ENCODE measurements around the gene KLRF2. TPM values are rescaled to one million over a fixed set of nuclear protein-coding genes. Genes with fewer than 3 reads are reported as not detected.

KLRF2 gene
- polyA plus RNA-seq, 1 experiment: not detected

DNA sequence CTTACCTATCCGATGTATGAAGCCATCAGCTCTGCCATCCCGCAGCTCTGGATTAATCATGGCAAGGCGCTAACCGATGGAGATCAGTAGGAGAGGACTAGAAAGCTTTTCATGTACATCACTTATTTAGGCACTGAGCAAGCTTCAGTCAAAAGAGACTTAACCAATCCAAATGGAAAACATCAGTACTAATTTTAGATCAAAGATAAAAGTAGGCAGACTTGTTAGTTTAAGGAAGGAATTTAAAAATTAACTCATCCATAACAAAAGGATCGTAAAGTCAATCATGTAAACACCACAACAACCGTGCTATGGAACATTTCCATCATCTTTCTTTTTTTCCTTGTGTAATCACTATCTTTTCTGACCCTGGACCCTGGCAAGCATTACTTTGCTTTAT is 51.0 kb downstream of the KLRF2 start, which contains the start of gene CLEC2A:
CLEC2A (minus strand) TSS at position 101 of the 400 bp plus-strand sequence; CDS start at position 60, 41 bp downstream.
- Histone ChIP-seq H3K27me3 (ENCODE audit: control insufficient read depth, insufficient read depth, low read length) (no peaks in the 10 kb centered on the region), H3K4me3 (ENCODE audit: low read depth, low read length) (no peak within 1 kb of the TSS), H3K36me3 (ENCODE audit: control insufficient read depth, insufficient read depth, low read length) (no peaks in the 10 kb centered on the region)
- TF ChIP-seq CTCF (IDR thresholded peaks at IDR 0.05; ENCODE audit: insufficient read depth, low read depth, low read length): no peak
- no peak for DNase-seq (ENCODE audit: low read depth)
- CTCF ChIA-PET: interaction anchor here (0.8 to 1.6 kb wide), 3 partner anchors 180 to 183 kb away, joined by 3 to 7 read pairs (median 3); no protein-coding TSS in a partner anchor
- POLR2A ChIA-PET: no interaction called here

DNA sequence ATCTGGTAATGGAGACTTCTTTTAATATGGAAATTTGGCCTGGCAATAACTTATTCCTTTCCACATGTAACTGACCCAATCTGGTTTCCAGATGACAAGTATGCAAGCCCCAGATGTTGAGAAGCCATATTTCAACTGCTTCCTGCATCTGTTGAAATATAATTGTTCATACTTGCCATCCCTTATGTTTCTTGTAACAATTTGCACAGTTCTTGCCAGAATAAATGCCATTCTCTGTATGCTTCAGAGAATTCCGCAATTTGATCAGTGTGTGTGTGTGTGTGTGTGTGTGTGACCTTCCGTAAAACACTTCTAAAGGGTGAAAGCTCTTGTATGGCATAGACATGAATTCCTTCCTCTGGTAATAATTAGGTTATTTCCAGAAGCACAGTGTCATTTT is 52.7 kb downstream of the KLRF2 start:
- H3K36me3 ChIP-seq (ENCODE audit: control insufficient read depth, insufficient read depth, low read length): no peaks in the 10 kb centered on the region
- no peak for TF ChIP-seq CTCF (IDR thresholded peaks at IDR 0.05; ENCODE audit: insufficient read depth, low read depth, low read length)
- DNase-seq (ENCODE audit: low read depth): peak; percentile 9
- no peak overlapping the region for H3K4me3 ChIP-seq (ENCODE audit: low read depth, low read length)
- ChIA-PET POLR2A (no interaction called here), CTCF (interaction anchor here (0.6 to 1.3 kb wide), 2 partner anchors 183 to 388 kb away, joined by 3 to 4 read pairs; no protein-coding TSS in a partner anchor)
- H3K27me3 ChIP-seq (ENCODE audit: control insufficient read depth, insufficient read depth, low read length): no peaks in the 10 kb centered on the region

DNA sequence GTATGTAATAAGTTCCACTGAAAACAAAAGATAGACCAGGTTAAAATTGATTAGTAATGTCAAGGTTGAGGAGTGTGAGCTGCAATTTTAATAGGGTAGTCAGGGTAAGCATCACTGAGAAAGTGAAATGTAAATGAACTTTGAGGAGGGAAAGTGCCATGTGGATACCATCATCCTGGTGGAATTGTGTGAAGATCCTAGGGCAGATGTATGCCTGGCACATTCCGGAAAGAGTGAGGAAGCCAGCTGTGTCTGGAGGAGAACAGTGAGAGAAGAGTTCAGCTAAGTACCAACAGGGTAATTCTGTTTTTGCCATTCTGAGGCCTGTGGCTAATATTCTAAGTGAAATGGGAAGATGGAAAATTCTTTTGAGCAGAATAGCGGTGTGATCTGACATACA is 53.7 kb downstream of the KLRF2 start:
- POLR2A ChIA-PET: no interaction called here
- CTCF ChIA-PET: interaction anchor here (0.6 to 1.3 kb wide), 2 partner anchors 184 to 201 kb away, joined by 3 read pairs; no protein-coding TSS in a partner anchor
- Histone ChIP-seq H3K27me3 (ENCODE audit: control insufficient read depth, insufficient read depth, low read length) (no peaks in the 10 kb centered on the region), H3K4me3 (ENCODE audit: low read depth, low read length) (no peak overlapping the region), H3K36me3 (ENCODE audit: control insufficient read depth, insufficient read depth, low read length) (no peaks in the 10 kb centered on the region)
- TF ChIP-seq CTCF (IDR thresholded peaks at IDR 0.05; ENCODE audit: insufficient read depth, low read depth, low read length): no peak
- DNase-seq (ENCODE audit: low read depth): no peak

DNA sequence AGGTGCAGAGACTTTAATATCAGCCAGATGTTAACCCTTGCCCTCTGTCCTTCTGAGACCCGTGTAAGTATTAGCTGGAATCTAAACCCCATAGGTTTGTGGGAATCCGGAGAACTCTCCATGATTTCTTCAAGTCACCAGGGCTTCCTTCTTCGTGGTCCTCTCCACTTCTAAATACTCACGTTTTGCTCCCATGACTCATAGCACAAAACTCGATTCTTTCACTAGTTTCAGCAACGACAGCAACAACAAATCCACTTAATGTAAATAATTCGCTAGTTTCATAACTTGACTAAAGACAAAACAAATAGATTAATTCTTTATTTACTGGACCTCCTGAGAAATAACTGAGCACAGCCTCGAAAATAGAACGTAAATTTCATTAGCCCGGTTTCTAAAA is 55.3 kb downstream of the KLRF2 start:
- no peak for DNase-seq (ENCODE audit: low read depth)
- TF ChIP-seq CTCF (IDR thresholded peaks at IDR 0.05; ENCODE audit: insufficient read depth, low read depth, low read length): no peak
- Histone ChIP-seq H3K36me3 (ENCODE audit: control insufficient read depth, insufficient read depth, low read length) (no peaks in the 10 kb centered on the region), H3K27me3 (ENCODE audit: control insufficient read depth, insufficient read depth, low read length) (no peaks in the 10 kb centered on the region), H3K4me3 (ENCODE audit: low read depth, low read length) (no peak overlapping the region)
- ChIA-PET POLR2A (no interaction called here), CTCF (no interaction called here)

GRCh38 chr12:9940375-9940774 is 59.1 kb downstream of the KLRF2 start:
- TF ChIP-seq CTCF (IDR thresholded peaks at IDR 0.05; ENCODE audit: insufficient read depth, low read depth, low read length): peak; percentile 31; the same call in 1 of the 2 replicates
- DNase-seq (ENCODE audit: low read depth): no peak
- no peak overlapping the region for H3K4me3 ChIP-seq (ENCODE audit: low read depth, low read length)
- H3K27me3 ChIP-seq (ENCODE audit: control insufficient read depth, insufficient read depth, low read length): peaks cover 6% of the 10 kb centered on the region
- no peaks in the 10 kb centered on the region for H3K36me3 ChIP-seq (ENCODE audit: control insufficient read depth, insufficient read depth, low read length)
- CTCF ChIA-PET: interaction anchor here (1.3 kb wide), 1 partner anchor 14 kb away, joined by 4 read pairs; no protein-coding TSS in a partner anchor
- POLR2A ChIA-PET: no interaction called here
